H9 (cell line): ENCODE results near the gene DPYSL3. TPM values are rescaled to one million over a fixed set of nuclear protein-coding genes. Genes with fewer than 3 reads are reported as not detected.

Experiments
- DNase-seq: peaks from one replicate; pipeline ENCODE4 v3.0.0-alpha.2; 2017
- H2AFZ ChIP-seq: one replicate; pipeline ENCODE4 v1.6.1; 2013; ENCODE audit warnings: mild to moderate bottlenecking, low read length, control low read depth, moderate library complexity
- H2AK5ac ChIP-seq: 2 replicates; pipeline ENCODE4 v1.6.1; 2013; ENCODE audit warnings: low read length, control low read depth, mixed read lengths; ENCODE audit not compliant: insufficient read length
- H2BK120ac ChIP-seq: one replicate; pipeline ENCODE4 v1.6.1; 2013; ENCODE audit warnings: low read depth, mild to moderate bottlenecking, low read length, control low read depth, inconsistent platforms; ENCODE audit not compliant: poor library complexity, severe bottlenecking
- H2BK12ac ChIP-seq: 2 replicates; pipeline ENCODE4 v1.6.1; 2013; ENCODE audit warnings: low read length, control low read depth, mixed read lengths, low read depth; ENCODE audit not compliant: insufficient read length
- H2BK15ac ChIP-seq: 2 replicates; pipeline ENCODE4 v1.6.1; 2013; ENCODE audit warnings: low read depth, low read length, control low read depth
- H2BK20ac ChIP-seq: one replicate; pipeline ENCODE4 v1.6.1; 2013; ENCODE audit warnings: low read depth, mild to moderate bottlenecking, low read length, control low read depth, inconsistent platforms; ENCODE audit not compliant: poor library complexity, severe bottlenecking
- H2BK5ac ChIP-seq: 2 replicates; pipeline ENCODE4 v1.6.1; 2013; ENCODE audit warnings: low read length, control low read depth, mixed read lengths; ENCODE audit not compliant: insufficient read length
- H3K14ac ChIP-seq: 2 replicates; pipeline ENCODE4 v1.6.1; 2013; ENCODE audit warnings: low read length, control low read depth; ENCODE audit not compliant: insufficient read depth
- H3K18ac ChIP-seq: 2 replicates; pipeline ENCODE4 v1.6.1; 2013; ENCODE audit warnings: low read depth, mild to moderate bottlenecking, mixed read lengths, low read length, control low read depth; ENCODE audit not compliant: insufficient read length
- H3K23ac ChIP-seq: 2 replicates; pipeline ENCODE4 v1.6.1; 2013; ENCODE audit warnings: low read length, control low read depth, mixed read lengths, low read depth; ENCODE audit not compliant: insufficient read length
- H3K23me2 ChIP-seq: 2 replicates; pipeline ENCODE4 v1.6.1; 2013; ENCODE audit warnings: low read depth, mild to moderate bottlenecking, mixed read lengths, low read length, control low read depth; ENCODE audit not compliant: insufficient read length, poor library complexity, severe bottlenecking
- H3K27ac ChIP-seq: 2 replicates; pipeline ENCODE4 v1.5.1; 2013; ENCODE audit warnings: low read length, control low read depth, mixed read lengths, low read depth; ENCODE audit not compliant: insufficient read length
- H3K27me3 ChIP-seq: 2 replicates; pipeline ENCODE4 v1.6.1; 2013; ENCODE audit warnings: low read length, control low read depth, inconsistent platforms; ENCODE audit not compliant: insufficient read depth
- H3K4ac ChIP-seq: 2 replicates; pipeline ENCODE4 v1.6.1; 2013; ENCODE audit warnings: low read depth, mild to moderate bottlenecking, control low read depth, inconsistent platforms, low read length, moderate library complexity
- H3K4me1 ChIP-seq: 2 replicates; pipeline ENCODE4 v1.6.1; 2013; ENCODE audit warnings: low read length, control low read depth, inconsistent platforms; ENCODE audit not compliant: insufficient read depth
- H3K4me2 ChIP-seq: 2 replicates; pipeline ENCODE4 v1.6.1; 2013; ENCODE audit warnings: low read length, control low read depth, mixed read lengths; ENCODE audit not compliant: insufficient read length, insufficient read depth
- H3K56ac ChIP-seq: 2 replicates; pipeline ENCODE4 v1.6.1; 2013; ENCODE audit warnings: low read depth, mild to moderate bottlenecking, mixed read lengths, low read length, control low read depth; ENCODE audit not compliant: insufficient read length
- H3K79me1 ChIP-seq: 2 replicates; pipeline ENCODE4 v1.6.1; 2013; ENCODE audit warnings: low read depth, mild to moderate bottlenecking, moderate library complexity, low read length, control low read depth, inconsistent platforms; ENCODE audit not compliant: insufficient read depth, poor library complexity, severe bottlenecking
- H3K79me2 ChIP-seq: 2 replicates; pipeline ENCODE4 v1.6.1; 2013; ENCODE audit warnings: low read length, control low read depth, inconsistent platforms; ENCODE audit not compliant: insufficient read depth
- H3K9ac ChIP-seq: 2 replicates; pipeline ENCODE4 v1.6.1; 2013; ENCODE audit warnings: low read length, control low read depth, mixed read lengths; ENCODE audit not compliant: insufficient read length; ENCODE audit errors: extremely low read depth
- H3K9me3 ChIP-seq: one replicate; pipeline ENCODE4 v1.6.1; 2013; ENCODE audit warnings: low read depth, low read length, inconsistent platforms; ENCODE audit not compliant: control insufficient read depth
- H3T11ph ChIP-seq: one replicate; pipeline ENCODE4 v1.6.1; 2013; ENCODE audit warnings: mild to moderate bottlenecking, low read length, control low read depth, inconsistent platforms
- H4K20me1 ChIP-seq: one replicate; pipeline ENCODE4 v1.6.1; 2013; ENCODE audit not compliant: control insufficient read depth, insufficient read length, insufficient read depth
- H4K5ac ChIP-seq: 2 replicates; pipeline ENCODE4 v1.6.1; 2013; ENCODE audit warnings: low read depth, mild to moderate bottlenecking, mixed read lengths, low read length, control low read depth; ENCODE audit not compliant: insufficient read length
- H4K8ac ChIP-seq: replicated peaks from 2 replicates; pipeline ENCODE4 v1.6.1; 2013; ENCODE audit warnings: low read length, control low read depth, mixed read lengths, low read depth; ENCODE audit not compliant: insufficient read length
- H4K91ac ChIP-seq: 2 replicates; pipeline ENCODE4 v1.6.1; 2013; ENCODE audit warnings: low read depth, mild to moderate bottlenecking, moderate library complexity, mixed read lengths, low read length, control low read depth; ENCODE audit not compliant: insufficient read length
- H3K27ac Mint-ChIP-seq, 3 experiments: 2 replicates in 2 of 3; 3 replicates in 1 of 3; pipeline ENCODE4 v1.8.0; 2020 to 2021; ENCODE audit warnings: mixed read lengths in 3 of 3, mild to moderate bottlenecking in 1 of 3, moderate library complexity in 1 of 3
- H3K27me3 Mint-ChIP-seq: 2 replicates; pipeline ENCODE4 v1.8.0; 2021; ENCODE audit warnings: low read depth, mild to moderate bottlenecking, moderate library complexity, mixed read lengths
- H3K36me3 Mint-ChIP-seq, 3 experiments: 2 replicates in 2 of 3; 3 replicates in 1 of 3; pipeline ENCODE4 v1.8.0; 2020 to 2021; ENCODE audit warnings: low read depth in 3 of 3, mixed read lengths in 3 of 3; ENCODE audit not compliant: insufficient read depth in 1 of 3
- H3K4me1 Mint-ChIP-seq, 2 experiments: 2 replicates each; pipeline ENCODE4 v1.8.0; 2020; ENCODE audit warnings: mixed read lengths in 2 of 2
- H3K4me3 Mint-ChIP-seq, 2 experiments: 2 replicates in 1 of 2; 3 replicates in 1 of 2; pipeline ENCODE4 v1.8.0; 2020 to 2021; ENCODE audit warnings: mild to moderate bottlenecking in 2 of 2, mixed read lengths in 2 of 2, moderate library complexity in 1 of 2
- H3K9me3 Mint-ChIP-seq, 2 experiments: 2 replicates in 1 of 2; 3 replicates in 1 of 2; pipeline ENCODE4 v1.8.0; 2020; ENCODE audit warnings: mild to moderate bottlenecking in 2 of 2, mixed read lengths in 2 of 2, moderate library complexity in 1 of 2
- WGBS: extraction: QIAGEN DNeasy Blood & Tissue Kit; methylation state at CpG from one replicate; pipeline ENCODE4 v1.1.7; 2013; ENCODE audit warnings: missing lambda C conversion rate, low lambda C conversion rate, mixed read lengths; ENCODE audit not compliant: insufficient read length; ENCODE audit errors: extremely low coverage; 5-methylcytosine and 5-hydroxymethylcytosine counted together
- total RNA-seq: library from RNA; stranded (reverse); gene quantifications from 2 replicates; pipeline ENCODE4 v1.2.1, GENCODE V29; 2021
- TF ChIP-seq, protein P1 (sequence below): fragments of 200-600 bp; sonication (generic); conservative IDR thresholded peaks from 3 replicates; pipeline ENCODE4 v1.8.0; 2021; ENCODE audit warnings: antibody characterized with exemption, mild to moderate bottlenecking

DPYSL3 gene
- total RNA-seq, 1 experiment from 2014 or later: 515 TPM

DNA sequence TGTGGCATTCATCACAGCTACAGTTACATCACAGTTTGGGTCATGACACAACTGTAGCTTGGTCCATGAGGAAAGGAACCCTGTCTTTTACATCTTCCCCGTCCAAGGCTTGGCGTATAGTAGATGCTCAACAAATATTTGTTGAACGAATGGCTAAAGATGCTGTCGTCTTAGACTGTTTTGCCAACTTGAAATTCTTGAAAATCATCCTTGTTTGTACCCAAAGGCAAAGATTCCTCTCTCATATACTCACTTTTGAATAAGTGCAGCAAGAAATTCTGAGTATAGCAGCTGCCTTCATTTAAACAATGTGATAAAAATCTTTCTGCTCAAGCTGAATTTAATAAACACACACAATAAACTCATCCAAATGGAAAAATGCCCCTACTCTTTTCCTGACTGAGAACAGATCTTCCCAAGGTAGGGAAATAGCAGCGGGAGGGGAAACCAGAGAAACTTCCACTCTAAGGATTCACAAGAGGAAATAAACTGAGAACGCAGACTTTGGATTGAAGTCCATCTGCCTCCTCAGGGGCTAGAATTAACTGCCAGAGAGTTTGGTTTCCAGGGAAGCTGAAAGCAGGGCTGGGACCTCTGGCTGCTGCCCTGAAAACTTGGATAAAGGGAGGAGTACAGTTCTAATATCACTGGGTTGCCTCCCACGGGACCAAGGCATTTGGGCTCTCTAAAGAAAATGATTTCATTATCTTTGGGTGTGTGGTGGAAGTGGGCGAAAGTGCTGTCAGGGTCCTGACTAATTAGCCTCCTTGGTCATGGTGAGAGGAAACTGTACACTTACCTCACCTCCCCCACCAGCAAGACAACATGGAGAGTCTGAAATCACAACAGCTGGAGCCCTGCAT is 99.1 kb downstream of the DPYSL3 start:
- peaks cover 82 to 100% (median 98%) of the 10 kb centered on the region in 3 experiments for H3K36me3 Mint-ChIP-seq
- Histone ChIP-seq H4K8ac (no peak overlapping the region), H3K79me2 (no peaks in the 10 kb centered on the region), H3K79me1 (peaks cover 4% of the 10 kb centered on the region), H2AK5ac (no peak overlapping the region), H3K27ac (no peak overlapping the region), H3K27me3 (no peaks in the 10 kb centered on the region), H3K56ac (no peak overlapping the region), H2BK120ac (no peak overlapping the region), H3K18ac (no peak overlapping the region), H2BK20ac (no peak overlapping the region), H4K91ac (no peak overlapping the region), H3K4me1 (no peaks in the 10 kb centered on the region), H3K9ac (no peak overlapping the region), H4K5ac (no peak overlapping the region), H3K4me2 (no peak overlapping the region), H3K23me2 (no peaks in the 10 kb centered on the region), H3K4ac (no peak overlapping the region), H2AFZ (no peak overlapping the region), H3K23ac (no peak overlapping the region), H2BK15ac (no peak overlapping the region), H3T11ph (no peak overlapping the region), H3K14ac (no peak overlapping the region), H2BK5ac (no peak overlapping the region), H3K9me3 (no peaks in the 10 kb centered on the region), H4K20me1 (no peaks in the 10 kb centered on the region), H2BK12ac (no peak overlapping the region)
- H3K4me3 Mint-ChIP-seq: no peak overlapping the region
- TF ChIP-seq, protein P1, sequence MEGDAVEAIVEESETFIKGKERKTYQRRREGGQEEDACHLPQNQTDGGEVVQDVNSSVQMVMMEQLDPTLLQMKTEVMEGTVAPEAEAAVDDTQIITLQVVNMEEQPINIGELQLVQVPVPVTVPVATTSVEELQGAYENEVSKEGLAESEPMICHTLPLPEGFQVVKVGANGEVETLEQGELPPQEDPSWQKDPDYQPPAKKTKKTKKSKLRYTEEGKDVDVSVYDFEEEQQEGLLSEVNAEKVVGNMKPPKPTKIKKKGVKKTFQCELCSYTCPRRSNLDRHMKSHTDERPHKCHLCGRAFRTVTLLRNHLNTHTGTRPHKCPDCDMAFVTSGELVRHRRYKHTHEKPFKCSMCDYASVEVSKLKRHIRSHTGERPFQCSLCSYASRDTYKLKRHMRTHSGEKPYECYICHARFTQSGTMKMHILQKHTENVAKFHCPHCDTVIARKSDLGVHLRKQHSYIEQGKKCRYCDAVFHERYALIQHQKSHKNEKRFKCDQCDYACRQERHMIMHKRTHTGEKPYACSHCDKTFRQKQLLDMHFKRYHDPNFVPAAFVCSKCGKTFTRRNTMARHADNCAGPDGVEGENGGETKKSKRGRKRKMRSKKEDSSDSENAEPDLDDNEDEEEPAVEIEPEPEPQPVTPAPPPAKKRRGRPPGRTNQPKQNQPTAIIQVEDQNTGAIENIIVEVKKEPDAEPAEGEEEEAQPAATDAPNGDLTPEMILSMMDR: no peak
- WGBS: no CpG with 5 or more reads among the region's 8 CpGs
- H3K27ac Mint-ChIP-seq: peak overlapping the region in 1 of 3 experiments; percentile 21; a peak in 1 of 7 replicates
- no peaks in the 10 kb centered on the region; the same call in 1 of the 2 replicates for H3K27me3 Mint-ChIP-seq
- DNase-seq: no peak
- no peaks in the 10 kb centered on the region for H3K9me3 Mint-ChIP-seq
- peaks cover 0 to 2% of the 10 kb centered on the region in 2 experiments; a peak in 1 of 4 replicates for H3K4me1 Mint-ChIP-seq
